GM21515 (cell line): ENCODE data around the gene DNAJC5G.

Experiments
- ATAC-seq: cut with Tn5 transposase; IDR thresholded peaks from one replicate; pipeline ENCODE4 v1.9.1; 2021; ENCODE audit not compliant: unreplicated experiment

DNAJC5G gene

GRCh38 chr2:27275211-27276150 is at the start of gene DNAJC5G:
Gene DNAJC5G, plus strand, starts transcription at chr2:27275433. Its CDS starts 1,296 bp downstream, at chr2:27276729.
- ATAC-seq, result no peak

- ATAC-seq, result no peak
Observed at GRCh38 chr2:27225526-27225925, 49.7 kb upstream of the DNAJC5G start.

- ATAC-seq, result no peak
Observed at GRCh38 chr2:27227501-27227900, 47.7 kb upstream of the DNAJC5G start.

- ATAC-seq, result no peak
Observed at GRCh38 chr2:27231921-27232320, 43.3 kb upstream of the DNAJC5G start.

- ATAC-seq, result no peak
Observed at GRCh38 chr2:27233341-27233740, 41.9 kb upstream of the DNAJC5G start.

GRCh38 chr2:27236136-27236535 is 39.1 kb upstream of the DNAJC5G start:
- no peak for ATAC-seq

GRCh38 chr2:27236626-27237025 is 38.6 kb upstream of the DNAJC5G start:
- ATAC-seq, result no peak

GRCh38 chr2:27237341-27237945 is 37.8 kb upstream of the DNAJC5G start:
- no peak for ATAC-seq

- no peak for ATAC-seq
Observed at GRCh38 chr2:27238976-27239375, 36.3 kb upstream of the DNAJC5G start.

- ATAC-seq, result no peak
Observed at GRCh38 chr2:27240406-27240805, 34.8 kb upstream of the DNAJC5G start.

GRCh38 chr2:27241761-27242613 is 33.2 kb upstream of the DNAJC5G start:
- no peak for ATAC-seq

GRCh38 chr2:27242614-27242951 is 32.6 kb upstream of the DNAJC5G start:
- no peak for ATAC-seq

- no peak for ATAC-seq
Observed at GRCh38 chr2:27243391-27244130, 31.7 kb upstream of the DNAJC5G start.

- no peak for ATAC-seq
Observed at GRCh38 chr2:27245116-27245515, 30.1 kb upstream of the DNAJC5G start.

- no peak for ATAC-seq
Observed at GRCh38 chr2:27245626-27246025, 29.6 kb upstream of the DNAJC5G start.

GRCh38 chr2:27247893-27248292 is 27.3 kb upstream of the DNAJC5G start:
- no peak for ATAC-seq

GRCh38 chr2:27249159-27249890 is 25.9 kb upstream of the DNAJC5G start:
- no peak for ATAC-seq

GRCh38 chr2:27249891-27250651 is 25.2 kb upstream of the DNAJC5G start:
- ATAC-seq, result no peak

- ATAC-seq, result no peak
Observed at GRCh38 chr2:27250652-27251379, 24.4 kb upstream of the DNAJC5G start.
